GM12878 (cell line): ENCODE measurements around the gene PPP2R5D. TPM values are rescaled to one million over a fixed set of nuclear protein-coding genes. Genes with fewer than 3 reads are reported as not detected.

Source experiments
- EGR1 ChIP-seq, 2 experiments: IDR thresholded peaks; 1 replicate in 1 of 2; 2 replicates in 1 of 2; pipeline ENCODE4 v1.6.1; 2011 to 2012; ENCODE audit warnings: low read depth in 2 of 2, low read length in 2 of 2, borderline replicate concordance in 1 of 2, mild to moderate bottlenecking in 1 of 2, moderate library complexity in 1 of 2
- ETV6 ChIP-seq, 2 experiments: fragments of 450-650 bp in 1 of 2; IDR thresholded peaks in 1 of 2; conservative IDR thresholded peaks in 1 of 2; 2 replicates each; pipeline ENCODE4 v1.6.1; 2014; ENCODE audit warnings: antibody characterized with exemption in 1 of 2, borderline replicate concordance in 1 of 2, low read depth in 1 of 2, mild to moderate bottlenecking in 1 of 2, moderate library complexity in 1 of 2
- MEF2B ChIP-seq: fragments of 450-650 bp; IDR thresholded peaks from 2 replicates; pipeline ENCODE4 v1.6.1; 2018; ENCODE audit warnings: mild to moderate bottlenecking, moderate library complexity; ENCODE audit not compliant: partially characterized antibody, poor library complexity, severe bottlenecking
- MXI1 ChIP-seq: fragments of 150-350 bp; IDR thresholded peaks from 2 replicates; pipeline ENCODE4 v1.6.1; 2011; ENCODE audit warnings: low read depth, mild to moderate bottlenecking, inconsistent platforms, low read length, improper control_type of control experiment
- YY1 ChIP-seq: IDR thresholded peaks from 2 replicates; pipeline ENCODE4 v1.6.1; 2011; ENCODE audit warnings: low read depth, mild to moderate bottlenecking, low read length
- ZSCAN29 ChIP-seq: fragments of 450-650 bp; IDR thresholded peaks from 2 replicates; pipeline ENCODE4 v1.6.1; 2017; ENCODE audit warnings: mild to moderate bottlenecking, moderate library complexity
- polyA plus RNA-seq, 11 experiments: library from polyadenylated mRNA; depleted of rRNA in 4 of 11; unstranded in 6 of 11; stranded (reverse) in 5 of 11; fragments of >200 nt; fragmentation: Nextera tagmentation in 4 of 11; fragmentation: Illumina TruSeq in 1 of 11; extraction: Ambion mirVana in 4 of 11; extraction: Trizol in 1 of 11; gene quantifications; 1 replicate in 1 of 11; 2 replicates in 10 of 11; pipeline versions ENCODE4 v1.2.1 to v1.2.3, GENCODE V29; 2011 to 2016; ENCODE audit warnings: inconsistent platforms in 2 of 11, missing spikeins in 2 of 11, low read depth in 1 of 11
- total RNA-seq, 4 experiments: library from RNA; depleted of rRNA in 3 of 4; stranded (reverse); fragments of >200 nt in 3 of 4; fragmentation: Illumina TruSeq in 1 of 4; extraction: Trizol in 1 of 4; gene quantifications; 2 replicates each; pipeline versions ENCODE4 v1.2.1 to v1.2.3, GENCODE V29; 2013 to 2021
- TF ChIP-seq, protein P1 (sequence below): IDR thresholded peaks from 2 replicates; pipeline ENCODE4 v1.6.1; 2011; ENCODE audit warnings: borderline replicate concordance, low read depth, mild to moderate bottlenecking, moderate library complexity, mixed read lengths, low read length; ENCODE audit not compliant: insufficient read depth; ENCODE audit errors: extremely low read length
- TF ChIP-seq, protein P2 (sequence below): IDR thresholded peaks from 2 replicates; pipeline ENCODE4 v1.6.1; 2011; ENCODE audit warnings: mild to moderate bottlenecking, low read depth, low read length, moderate library complexity; ENCODE audit not compliant: insufficient replicate concordance
- TF ChIP-seq, protein P3 (sequence below): fragments of 450-650 bp; IDR thresholded peaks from 2 replicates; pipeline ENCODE4 v1.6.1; 2017; ENCODE audit warnings: mild to moderate bottlenecking
- TF ChIP-seq, protein P4 (sequence below): fragments of 450-650 bp; conservative IDR thresholded peaks from 2 replicates; pipeline ENCODE4 v1.6.1; 2017; ENCODE audit warnings: mild to moderate bottlenecking, moderate library complexity

PPP2R5D gene
- total and polyA plus RNA-seq, 10 of the 15 experiments (the other 5 are each of a cell fraction or from before 2014, with no cell fraction given), result 1.5 to 59.0 (median 32.0) TPM

DNA sequence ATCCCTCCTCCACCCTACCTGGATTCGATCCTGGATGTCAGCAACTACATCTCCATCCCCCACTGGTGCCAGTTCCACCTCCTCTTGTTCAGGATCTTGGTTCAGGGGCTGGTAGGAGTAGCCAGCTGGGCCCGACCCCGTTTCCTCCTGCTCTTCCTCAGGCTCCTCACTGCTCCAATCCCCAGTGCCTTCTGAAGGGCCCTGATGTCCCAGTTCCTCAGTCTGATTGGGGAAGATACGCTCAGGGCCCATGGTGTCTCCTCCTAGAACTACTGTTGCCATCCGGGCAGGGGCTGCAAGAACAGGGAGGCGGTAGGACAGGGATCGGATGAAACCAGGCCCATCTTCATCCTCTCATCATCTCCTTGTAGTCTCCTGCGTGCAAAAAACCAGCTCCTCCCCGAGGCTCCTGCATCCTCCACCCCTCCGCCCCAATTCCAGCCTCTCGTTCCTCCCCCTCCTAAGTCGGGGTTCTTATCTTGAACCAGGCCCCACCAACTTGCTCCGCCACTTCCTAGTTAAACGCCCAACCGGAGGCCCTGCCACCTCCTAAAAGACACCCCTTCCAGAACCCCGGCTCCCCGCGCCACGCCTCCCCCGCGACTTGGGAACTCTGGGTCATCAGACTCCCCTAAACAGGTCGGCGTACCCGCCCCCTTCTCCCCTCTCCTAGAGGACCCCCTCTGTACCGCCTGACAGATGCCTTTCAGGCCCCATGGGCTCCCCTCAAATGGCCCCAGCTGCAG lies 28.9 kb downstream of the PPP2R5D start (continued):
- TF ChIP-seq, protein P1, sequence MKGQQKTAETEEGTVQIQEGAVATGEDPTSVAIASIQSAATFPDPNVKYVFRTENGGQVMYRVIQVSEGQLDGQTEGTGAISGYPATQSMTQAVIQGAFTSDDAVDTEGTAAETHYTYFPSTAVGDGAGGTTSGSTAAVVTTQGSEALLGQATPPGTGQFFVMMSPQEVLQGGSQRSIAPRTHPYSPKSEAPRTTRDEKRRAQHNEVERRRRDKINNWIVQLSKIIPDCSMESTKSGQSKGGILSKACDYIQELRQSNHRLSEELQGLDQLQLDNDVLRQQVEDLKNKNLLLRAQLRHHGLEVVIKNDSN, result no peak
- TF ChIP-seq YY1, result no peak
- no peak for TF ChIP-seq ETV6 (conservative IDR thresholded peaks at IDR 0.05 in 1 of 2, IDR thresholded peaks at IDR 0.05 in 1 of 2; ENCODE audit: borderline replicate concordance in 1 of 2, low read depth in 1 of 2)
- TF ChIP-seq, protein P2, sequence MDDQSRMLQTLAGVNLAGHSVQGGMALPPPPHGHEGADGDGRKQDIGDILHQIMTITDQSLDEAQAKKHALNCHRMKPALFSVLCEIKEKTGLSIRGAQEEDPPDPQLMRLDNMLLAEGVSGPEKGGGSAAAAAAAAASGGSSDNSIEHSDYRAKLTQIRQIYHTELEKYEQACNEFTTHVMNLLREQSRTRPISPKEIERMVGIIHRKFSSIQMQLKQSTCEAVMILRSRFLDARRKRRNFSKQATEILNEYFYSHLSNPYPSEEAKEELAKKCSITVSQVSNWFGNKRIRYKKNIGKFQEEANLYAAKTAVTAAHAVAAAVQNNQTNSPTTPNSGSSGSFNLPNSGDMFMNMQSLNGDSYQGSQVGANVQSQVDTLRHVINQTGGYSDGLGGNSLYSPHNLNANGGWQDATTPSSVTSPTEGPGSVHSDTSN, result no peak
- TF ChIP-seq, protein P3, sequence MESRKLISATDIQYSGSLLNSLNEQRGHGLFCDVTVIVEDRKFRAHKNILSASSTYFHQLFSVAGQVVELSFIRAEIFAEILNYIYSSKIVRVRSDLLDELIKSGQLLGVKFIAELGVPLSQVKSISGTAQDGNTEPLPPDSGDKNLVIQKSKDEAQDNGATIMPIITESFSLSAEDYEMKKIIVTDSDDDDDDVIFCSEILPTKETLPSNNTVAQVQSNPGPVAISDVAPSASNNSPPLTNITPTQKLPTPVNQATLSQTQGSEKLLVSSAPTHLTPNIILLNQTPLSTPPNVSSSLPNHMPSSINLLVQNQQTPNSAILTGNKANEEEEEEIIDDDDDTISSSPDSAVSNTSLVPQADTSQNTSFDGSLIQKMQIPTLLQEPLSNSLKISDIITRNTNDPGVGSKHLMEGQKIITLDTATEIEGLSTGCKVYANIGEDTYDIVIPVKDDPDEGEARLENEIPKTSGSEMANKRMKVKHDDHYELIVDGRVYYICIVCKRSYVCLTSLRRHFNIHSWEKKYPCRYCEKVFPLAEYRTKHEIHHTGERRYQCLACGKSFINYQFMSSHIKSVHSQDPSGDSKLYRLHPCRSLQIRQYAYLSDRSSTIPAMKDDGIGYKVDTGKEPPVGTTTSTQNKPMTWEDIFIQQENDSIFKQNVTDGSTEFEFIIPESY, result no peak
- TF ChIP-seq, protein P4, sequence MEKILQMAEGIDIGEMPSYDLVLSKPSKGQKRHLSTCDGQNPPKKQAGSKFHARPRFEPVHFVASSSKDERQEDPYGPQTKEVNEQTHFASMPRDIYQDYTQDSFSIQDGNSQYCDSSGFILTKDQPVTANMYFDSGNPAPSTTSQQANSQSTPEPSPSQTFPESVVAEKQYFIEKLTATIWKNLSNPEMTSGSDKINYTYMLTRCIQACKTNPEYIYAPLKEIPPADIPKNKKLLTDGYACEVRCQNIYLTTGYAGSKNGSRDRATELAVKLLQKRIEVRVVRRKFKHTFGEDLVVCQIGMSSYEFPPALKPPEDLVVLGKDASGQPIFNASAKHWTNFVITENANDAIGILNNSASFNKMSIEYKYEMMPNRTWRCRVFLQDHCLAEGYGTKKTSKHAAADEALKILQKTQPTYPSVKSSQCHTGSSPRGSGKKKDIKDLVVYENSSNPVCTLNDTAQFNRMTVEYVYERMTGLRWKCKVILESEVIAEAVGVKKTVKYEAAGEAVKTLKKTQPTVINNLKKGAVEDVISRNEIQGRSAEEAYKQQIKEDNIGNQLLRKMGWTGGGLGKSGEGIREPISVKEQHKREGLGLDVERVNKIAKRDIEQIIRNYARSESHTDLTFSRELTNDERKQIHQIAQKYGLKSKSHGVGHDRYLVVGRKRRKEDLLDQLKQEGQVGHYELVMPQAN, result peak; percentile 71
- no peak for TF ChIP-seq MEF2B
- TF ChIP-seq EGR1 (IDR thresholded peaks at IDR 0.05; ENCODE audit: borderline replicate concordance in 1 of 2, low read depth in 2 of 2, low read length in 2 of 2), result peak in 1 of 2 experiments; percentile 18; a peak in 1 of 3 replicates
- no peak for TF ChIP-seq ZSCAN29
- TF ChIP-seq MXI1, result no peak
